Dermis blood vessel endothelial cell (primary cell): ENCODE measurements around the gene DPY19L3. TPM values are rescaled to one million over a fixed set of nuclear protein-coding genes. Genes with fewer than 3 reads are reported as not detected.
"Not testable (repeated sequence)": the region's sequence is repeated elsewhere in the genome, so short reads cannot be mapped to it uniquely, and the experiment has no call there.

ENCODE experiments used
- DNase-seq: peaks from one replicate; pipeline ENCODE4 v3.0.0; 2010
- total RNA-seq: library from RNA; depleted of rRNA; stranded (reverse); fragments of >200 nt; gene quantifications from 2 replicates; pipeline ENCODE4 v1.2.3, GENCODE V29; 2014

The DPY19L3 gene
- total RNA-seq, 1 donor from 2014 or later = 44.6 TPM

- DNase-seq = not testable (repeated sequence)
Observed at GRCh38 chr19:32447534-32447933, 42.0 kb downstream of the DPY19L3 start.

DNA sequence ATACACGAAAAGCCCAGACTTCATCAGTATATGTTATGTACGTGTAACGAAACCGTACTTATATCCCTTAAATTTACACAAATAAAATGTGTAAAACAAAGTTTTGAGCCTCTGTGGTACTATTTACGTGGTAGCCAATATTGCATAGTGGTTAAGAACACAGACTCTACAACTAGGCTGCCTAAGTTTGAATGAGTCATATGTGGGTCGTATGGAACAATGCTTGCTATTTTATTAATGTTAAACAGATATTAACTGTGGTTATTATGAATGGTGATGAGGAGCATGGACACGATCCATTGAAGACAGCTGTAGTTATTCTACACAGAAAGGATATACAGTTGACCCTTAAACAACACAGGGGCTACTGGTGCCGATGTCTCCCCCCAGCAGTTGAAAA, 42.5 kb downstream of the DPY19L3 start:
- DNase-seq = no peak

GRCh38 chr19:32450217-32450616, 44.6 kb downstream of the DPY19L3 start:
- no peak for DNase-seq

- peak; percentile 32 for DNase-seq
Observed at GRCh38 chr19:32453736-32454135, 48.2 kb downstream of the DPY19L3 start.

DNA sequence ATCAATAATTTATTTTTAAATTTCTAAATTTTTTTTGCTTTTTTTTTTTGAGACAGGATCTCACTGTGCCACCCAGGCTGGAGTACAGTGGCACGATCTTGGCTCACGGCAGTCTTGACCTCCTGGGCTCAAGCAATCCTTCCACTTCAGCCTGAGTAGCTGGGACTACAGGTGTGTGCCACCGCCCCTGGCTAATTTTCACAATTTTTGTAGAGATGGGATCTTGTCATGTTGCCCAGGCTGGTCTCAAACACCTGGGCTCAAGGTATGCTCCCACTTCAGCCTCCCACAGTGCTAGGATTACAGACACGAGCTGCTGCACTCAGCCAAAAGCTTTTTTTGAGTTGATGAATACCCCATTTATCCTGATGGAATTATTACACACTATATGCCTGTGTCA, 50.8 kb downstream of the DPY19L3 start:
- DNase-seq = no peak

DNA sequence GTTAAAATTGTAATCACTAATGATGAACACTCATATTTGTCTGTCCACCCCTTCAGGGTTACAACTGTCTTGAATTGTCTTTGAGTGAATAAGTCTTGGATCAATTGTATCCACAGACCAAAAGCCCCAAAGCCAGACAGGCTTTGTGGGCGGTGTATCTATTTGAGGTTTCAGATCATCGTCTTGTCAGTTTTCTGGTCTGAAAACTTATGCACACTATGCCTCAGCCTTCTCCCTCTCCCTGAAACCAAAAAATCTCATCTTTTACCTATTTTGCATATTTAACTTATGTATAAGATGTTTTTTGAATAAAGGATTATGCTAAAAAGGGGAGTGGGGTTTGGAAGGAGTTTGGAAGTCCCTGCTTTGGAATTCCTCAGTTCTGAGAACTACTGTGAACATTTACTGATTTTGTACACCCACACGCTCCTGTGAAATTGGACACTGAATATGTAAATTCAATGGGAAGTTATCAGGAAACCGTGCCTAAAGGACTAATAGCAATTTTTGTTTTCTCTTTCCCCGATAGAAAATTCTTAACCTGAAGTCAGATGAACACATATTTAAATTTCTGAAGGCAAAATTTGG, 52.1 kb downstream of the DPY19L3 start:
- no peak for DNase-seq

DNA sequence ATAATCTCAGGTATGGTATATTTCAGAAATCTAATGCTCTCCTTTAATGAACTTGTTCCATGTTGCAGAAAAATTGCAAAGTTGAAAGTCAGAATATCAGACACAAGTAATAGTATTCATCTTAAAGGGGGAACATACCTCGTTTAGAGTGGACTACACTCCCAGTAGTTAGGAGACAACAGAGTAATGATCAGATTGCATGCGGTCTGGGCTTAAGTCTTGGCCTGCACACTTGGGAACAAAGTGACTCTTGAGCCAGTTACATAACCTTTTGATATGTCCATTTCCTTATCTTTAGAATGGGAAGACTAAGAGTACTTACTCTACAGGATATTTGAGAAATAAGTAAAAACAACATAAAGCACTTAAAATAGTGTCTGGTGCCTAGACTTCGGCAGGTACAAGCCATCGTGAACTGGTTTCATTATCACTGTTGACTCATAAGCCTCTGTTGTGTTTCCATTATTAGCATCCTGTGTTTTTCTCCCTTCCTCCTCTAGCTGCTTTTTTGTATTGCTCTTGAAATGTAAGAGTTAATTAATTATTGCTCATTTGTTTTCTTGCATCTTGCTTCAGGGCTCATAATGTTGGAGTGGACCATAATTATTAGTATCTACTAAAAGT, 53.0 kb downstream of the DPY19L3 start:
- peak; percentile 35 for DNase-seq

GRCh38 chr19:32459204-32459865, 53.8 kb downstream of the DPY19L3 start:
- no peak for DNase-seq

- DNase-seq = no peak
Observed at GRCh38 chr19:32460476-32460875, 54.9 kb downstream of the DPY19L3 start.

DNA sequence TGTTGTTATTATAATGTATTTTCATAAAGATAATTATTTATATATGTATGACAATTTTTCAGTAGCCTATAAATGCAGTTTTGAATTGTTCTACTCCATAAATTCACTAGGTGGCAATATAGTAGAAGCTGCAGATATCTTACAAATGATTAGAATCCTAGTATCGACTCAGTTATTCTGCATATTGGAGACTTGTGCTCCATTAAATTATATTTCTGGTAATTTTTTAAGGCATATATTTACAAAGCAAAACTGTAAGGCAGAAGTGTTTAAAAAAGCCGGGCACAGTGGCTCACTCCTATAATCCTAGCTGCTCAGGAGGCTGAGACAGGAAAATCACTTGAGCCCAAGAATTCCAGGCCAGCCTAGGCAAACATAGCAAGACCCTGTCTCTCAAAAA, 58.7 kb downstream of the DPY19L3 start:
- DNase-seq = peak; percentile 35

- DNase-seq = no peak
Observed at GRCh38 chr19:32465176-32465575, 59.6 kb downstream of the DPY19L3 start.

DNA sequence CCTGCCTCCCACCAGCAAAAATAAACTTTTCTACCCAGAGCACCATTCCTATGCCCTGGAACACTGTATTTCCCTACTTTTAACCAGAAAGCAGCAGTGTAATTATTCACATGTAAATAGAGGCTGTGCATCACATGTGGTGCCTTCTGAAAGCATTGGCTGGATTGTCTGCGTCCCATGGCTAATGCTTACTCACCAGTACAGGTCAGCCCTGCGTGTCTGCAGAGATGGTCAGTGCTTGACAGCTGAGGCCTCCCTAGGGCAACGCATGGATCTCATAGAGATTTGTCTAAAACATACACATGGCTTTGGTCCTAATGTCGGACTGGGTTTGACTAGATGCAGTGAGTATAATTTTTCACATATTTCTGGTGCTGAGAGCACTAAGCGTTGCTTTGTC, 64.2 kb downstream of the DPY19L3 start:
- DNase-seq = no peak

- no peak for DNase-seq
Observed at GRCh38 chr19:32471095-32471494, 65.5 kb downstream of the DPY19L3 start.

GRCh38 chr19:32471811-32472210, 66.2 kb downstream of the DPY19L3 start:
- no peak for DNase-seq

GRCh38 chr19:32475141-32476031, 69.8 kb downstream of the DPY19L3 start:
- DNase-seq = no peak

GRCh38 chr19:32476032-32476350, 70.4 kb downstream of the DPY19L3 start:
- no peak for DNase-seq

DNA sequence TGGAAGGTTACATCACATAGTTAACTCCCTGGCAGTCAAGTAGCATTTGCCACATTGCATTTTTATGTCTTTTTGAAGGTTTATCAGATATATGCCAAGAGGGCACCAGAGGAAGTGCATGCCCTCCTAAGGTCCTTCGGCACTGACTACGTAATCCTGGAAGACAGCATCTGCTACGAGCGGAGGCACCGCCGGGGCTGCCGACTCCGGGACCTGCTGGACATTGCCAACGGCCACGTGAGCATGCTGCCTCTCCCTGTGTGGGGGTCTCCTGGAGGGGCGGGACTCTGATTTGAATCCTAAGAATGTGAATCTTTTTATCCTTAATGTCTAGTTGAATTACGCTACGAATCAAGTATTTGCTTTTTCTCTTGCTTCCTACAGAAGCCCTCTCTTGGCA, 74.8 kb downstream of the DPY19L3 start:
- no peak for DNase-seq

DNA sequence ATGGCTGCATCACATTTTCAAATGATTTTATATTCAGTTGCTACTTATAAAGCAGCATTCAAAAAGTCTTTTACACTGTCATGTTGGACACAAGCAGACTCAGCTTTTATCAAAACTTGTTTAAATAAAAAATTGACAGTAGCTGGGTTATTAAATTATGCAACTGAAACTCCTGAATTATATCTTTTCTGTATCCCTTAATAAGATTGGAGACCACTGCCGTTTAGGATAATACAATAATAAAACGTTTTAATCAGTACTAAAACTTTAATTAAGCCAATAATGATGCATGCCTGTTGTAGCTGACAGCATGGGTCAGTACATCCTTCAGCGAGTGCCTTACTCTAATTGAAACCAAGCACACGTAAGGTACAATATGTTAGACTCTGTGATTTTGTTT, 78.0 kb downstream of the DPY19L3 start:
- DNase-seq = no peak

DNA sequence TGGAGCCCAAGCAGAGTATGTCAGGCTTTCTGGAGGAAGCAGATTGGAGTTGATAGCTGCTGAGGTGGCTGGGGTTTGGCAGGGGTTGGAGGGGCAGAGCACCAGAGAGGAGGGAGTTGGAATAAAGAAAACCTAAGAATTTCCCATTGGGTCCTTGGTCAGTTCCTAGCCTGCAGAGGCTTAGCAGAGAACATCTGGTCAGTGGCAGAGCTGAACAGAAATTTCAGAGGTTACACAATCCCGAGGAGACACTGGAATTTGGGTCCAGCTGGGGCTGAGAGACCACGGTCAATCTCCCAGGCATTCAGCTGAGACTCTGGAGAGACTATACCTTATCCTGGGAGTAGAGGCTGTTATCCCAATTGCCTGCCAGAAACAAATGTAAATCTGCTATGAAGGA, 84.4 kb downstream of the DPY19L3 start:
- DNase-seq = no peak

DNA sequence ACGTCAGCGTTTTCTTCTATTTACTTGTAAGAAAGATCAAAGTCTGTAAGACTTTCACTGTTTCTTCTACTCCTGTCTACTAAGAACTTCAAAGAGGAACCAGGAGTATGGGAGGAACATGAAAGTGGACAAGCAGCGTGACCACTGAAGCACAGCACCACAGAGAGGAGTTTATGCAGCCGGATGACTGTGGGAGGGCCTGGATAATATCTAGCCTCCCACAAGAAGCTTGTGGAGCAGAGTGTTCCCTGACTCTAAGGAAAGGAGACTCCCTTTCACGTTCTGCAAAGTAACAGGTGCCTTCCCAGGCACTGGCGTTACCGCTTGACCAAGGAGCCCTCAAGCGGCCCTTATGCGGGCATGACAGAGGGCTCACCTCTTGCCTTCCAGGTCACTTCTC, 91.8 kb downstream of the DPY19L3 start:
- no peak for DNase-seq

DNA sequence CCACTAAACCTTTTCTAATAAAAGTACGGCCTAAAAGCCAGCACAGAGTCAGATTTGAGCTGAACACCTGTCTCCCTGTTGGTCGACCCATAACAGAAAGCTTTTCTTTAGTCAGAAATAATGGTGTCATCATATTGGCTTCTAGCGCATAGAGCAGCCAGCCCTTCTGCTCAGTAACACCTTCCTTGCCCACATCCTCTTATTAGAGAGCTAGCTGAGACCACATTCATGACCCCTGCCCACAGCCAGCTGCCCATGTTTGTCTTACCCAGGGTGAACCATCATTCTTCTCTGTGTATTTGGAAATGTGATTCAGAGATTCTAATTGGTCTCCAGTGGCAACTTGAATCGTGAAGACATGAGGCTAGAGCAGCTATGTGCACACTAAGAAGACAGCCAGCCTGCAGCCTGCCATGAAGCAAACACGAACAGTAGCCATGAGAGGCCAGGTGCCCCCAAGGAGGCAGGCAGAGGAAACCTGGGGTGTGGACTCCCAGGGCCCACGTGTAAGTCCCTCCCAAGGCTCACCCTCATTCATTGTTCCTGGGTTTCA, 93.2 kb downstream of the DPY19L3 start:
- no peak for DNase-seq

DNA sequence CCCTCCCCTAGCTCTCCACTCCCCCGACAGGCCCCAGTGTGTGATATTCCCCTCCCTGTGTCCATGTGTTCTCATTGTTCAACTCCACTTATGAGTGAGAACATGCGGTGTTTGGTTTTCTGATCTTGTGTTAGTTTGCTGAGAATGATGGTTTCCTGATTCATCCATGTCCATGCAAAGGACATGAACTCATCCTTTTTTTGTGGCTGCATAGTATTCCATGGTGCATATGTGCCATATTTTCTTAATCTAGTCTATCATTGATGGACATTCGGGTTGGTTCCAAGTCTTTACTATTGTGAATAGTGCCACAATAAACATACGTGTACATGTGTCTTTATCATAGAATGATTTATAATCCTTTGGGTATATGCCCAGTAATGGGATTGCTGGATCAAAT, 106.9 kb downstream of the DPY19L3 start:
- not testable (repeated sequence) for DNase-seq

- peak; percentile 13 for DNase-seq
Observed at GRCh38 chr19:32519023-32519422, 113.5 kb downstream of the DPY19L3 start.
